Measurements from ENCODE around the gene PIAS4. TPM values are rescaled to one million over a fixed set of nuclear protein-coding genes. Genes with fewer than 3 reads are reported as not detected.

The PIAS4 gene
- total and polyA plus RNA-seq, 9 of the 15 experiments (the other 6 are each of a cell fraction or from before 2014, with no cell fraction given), result 0.27 to 34.9 (median 14.4) TPM

GRCh38 chr19:4064496-4065260 lies 57.1 kb downstream of the PIAS4 start (continued):
- TF ChIP-seq CREB3 (tag; conservative IDR thresholded peaks at IDR 0.05; ENCODE audit: low read depth) (no peak), SIX5 (IDR thresholded peaks at IDR 0.05; ENCODE audit: borderline replicate concordance in 1 of 2, insufficient read depth in 1 of 2, low read depth in 1 of 2, low read length in 2 of 2) (no peak), ZNF318 (IDR thresholded peaks at IDR 0.05; ENCODE audit: borderline replicate concordance in 1 of 2, low read depth in 1 of 2) (no peak), MAZ (CRISPR knock-in tag; conservative IDR thresholded peaks at IDR 0.05 in 1 of 2, IDR thresholded peaks at IDR 0.05 in 1 of 2) (peak; percentile 57 to 81), FUS (optimal IDR thresholded peaks at IDR 0.05; ENCODE audit: low read depth, low read length) (peak; percentile 15), SP1 (CRISPR knock-in tag; IDR thresholded peaks at IDR 0.05) (no peak), TBP (optimal IDR thresholded peaks at IDR 0.05; ENCODE audit: low read depth, low read length) (peak; percentile 13), PRPF4 (IDR thresholded peaks at IDR 0.05; ENCODE audit: insufficient read depth, low read depth, low read length, poor library complexity, severe bottlenecking) (peak; percentile 3), ZFX (CRISPR knock-in tag; IDR thresholded peaks at IDR 0.05) (peak; percentile 75), PHF8 (IDR thresholded peaks at IDR 0.05; ENCODE audit: borderline replicate concordance, low read length) (peak; percentile 11; the same call in 1 of the 2 replicates), ZNF695 (CRISPR knock-in tag; IDR thresholded peaks at IDR 0.05) (no peak), DACH1 (IDR thresholded peaks at IDR 0.05; ENCODE audit: partially characterized antibody) (no peak), HNRNPH1 (optimal IDR thresholded peaks at IDR 0.05; ENCODE audit: low read depth, low read length) (no peak), PCBP2 (IDR thresholded peaks at IDR 0.05; ENCODE audit: low read depth, low read length, poor library complexity, severe bottlenecking) (peak; percentile 13), HDAC1 (IDR thresholded peaks at IDR 0.05) (no peak; a peak in 2 of 4 replicates), GATAD2B (IDR thresholded peaks at IDR 0.05; ENCODE audit: borderline replicate concordance) (no peak), LARP7 (IDR thresholded peaks at IDR 0.05) (no peak), CHD2 (IDR thresholded peaks at IDR 0.05; ENCODE audit: low read depth, low read length) (no peak)
